BJ (cell line): ENCODE data around the gene PPIL6. TPM values are rescaled to one million over a fixed set of nuclear protein-coding genes. Genes with fewer than 3 reads are reported as not detected.

Experiments used
- CTCF ChIA-PET: fragments of 350-600 bp; formaldehyde crosslinking; extraction: SDS; loops from one replicate; lab custom pipeline; 2021; ENCODE audit warnings: antibody characterized with exemption, inconsistent platforms; lab: Yijun Ruan, JAX
- POLR2A ChIA-PET: fragments of 300-600 bp; sonication (Branson Sonifier 250); formaldehyde crosslinking; extraction: SDS; loops from one replicate; lab custom pipeline; 2021; ENCODE audit warnings: antibody characterized with exemption; lab: Charles Lee
- DNase-seq: peaks from one replicate; pipeline ENCODE4 v3.0.0-alpha.2; 2011; ENCODE audit warnings: low read depth
- H3K27me3 ChIP-seq: 2 replicates; pipeline ENCODE4 v1.6.0; 2011; ENCODE audit warnings: low read length; ENCODE audit not compliant: control insufficient read depth, insufficient read depth
- H3K36me3 ChIP-seq: 2 replicates; pipeline ENCODE4 v1.5.1; 2011; ENCODE audit warnings: low read length; ENCODE audit not compliant: control insufficient read depth, insufficient read depth
- H3K4me3 ChIP-seq: 2 replicates; pipeline ENCODE4 v1.5.1; 2011; ENCODE audit warnings: low read depth, mild to moderate bottlenecking, control low read depth, low read length
- polyA plus RNA-seq: library from polyadenylated mRNA; depleted of rRNA; stranded (reverse); fragments of >200 nt; gene quantifications from 2 replicates; pipeline ENCODE4 v1.2.3, GENCODE V29; 2011
- TF ChIP-seq, protein P1 (sequence below): IDR thresholded peaks from 2 replicates; pipeline ENCODE4 v1.5.1; 2011; ENCODE audit warnings: low read depth, mild to moderate bottlenecking, control low read depth, inconsistent platforms, low read length, moderate library complexity; ENCODE audit not compliant: insufficient read depth

Gene PPIL6
- polyA plus RNA-seq, 1 experiment: 0.48 TPM

DNA sequence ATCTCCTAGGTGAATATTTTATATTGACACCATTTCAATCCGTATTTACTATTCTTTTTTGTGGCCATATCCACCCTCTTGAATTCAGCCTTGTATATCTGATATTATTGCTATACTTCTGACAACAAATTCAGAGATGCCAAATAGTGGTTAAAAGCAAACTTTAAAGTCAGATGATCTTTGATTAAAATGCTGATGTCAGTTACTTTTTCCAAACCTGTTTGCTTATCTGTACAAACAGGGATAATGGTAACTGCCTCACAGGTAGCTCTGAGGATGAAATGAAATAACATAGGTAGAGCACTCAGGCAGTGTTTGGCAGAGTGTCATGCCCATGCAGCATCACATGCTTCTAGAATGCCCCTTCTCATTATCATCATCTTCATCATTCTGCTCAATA is 19.2 kb downstream of the PPIL6 start:
- no peak overlapping the region for H3K4me3 ChIP-seq
- H3K27me3 ChIP-seq: no peaks in the 10 kb centered on the region
- CTCF ChIA-PET: no interaction called here
- POLR2A ChIA-PET: no interaction called here
- DNase-seq: no peak
- H3K36me3 ChIP-seq: no peaks in the 10 kb centered on the region
- TF ChIP-seq, protein P1, sequence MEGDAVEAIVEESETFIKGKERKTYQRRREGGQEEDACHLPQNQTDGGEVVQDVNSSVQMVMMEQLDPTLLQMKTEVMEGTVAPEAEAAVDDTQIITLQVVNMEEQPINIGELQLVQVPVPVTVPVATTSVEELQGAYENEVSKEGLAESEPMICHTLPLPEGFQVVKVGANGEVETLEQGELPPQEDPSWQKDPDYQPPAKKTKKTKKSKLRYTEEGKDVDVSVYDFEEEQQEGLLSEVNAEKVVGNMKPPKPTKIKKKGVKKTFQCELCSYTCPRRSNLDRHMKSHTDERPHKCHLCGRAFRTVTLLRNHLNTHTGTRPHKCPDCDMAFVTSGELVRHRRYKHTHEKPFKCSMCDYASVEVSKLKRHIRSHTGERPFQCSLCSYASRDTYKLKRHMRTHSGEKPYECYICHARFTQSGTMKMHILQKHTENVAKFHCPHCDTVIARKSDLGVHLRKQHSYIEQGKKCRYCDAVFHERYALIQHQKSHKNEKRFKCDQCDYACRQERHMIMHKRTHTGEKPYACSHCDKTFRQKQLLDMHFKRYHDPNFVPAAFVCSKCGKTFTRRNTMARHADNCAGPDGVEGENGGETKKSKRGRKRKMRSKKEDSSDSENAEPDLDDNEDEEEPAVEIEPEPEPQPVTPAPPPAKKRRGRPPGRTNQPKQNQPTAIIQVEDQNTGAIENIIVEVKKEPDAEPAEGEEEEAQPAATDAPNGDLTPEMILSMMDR: no peak

DNA sequence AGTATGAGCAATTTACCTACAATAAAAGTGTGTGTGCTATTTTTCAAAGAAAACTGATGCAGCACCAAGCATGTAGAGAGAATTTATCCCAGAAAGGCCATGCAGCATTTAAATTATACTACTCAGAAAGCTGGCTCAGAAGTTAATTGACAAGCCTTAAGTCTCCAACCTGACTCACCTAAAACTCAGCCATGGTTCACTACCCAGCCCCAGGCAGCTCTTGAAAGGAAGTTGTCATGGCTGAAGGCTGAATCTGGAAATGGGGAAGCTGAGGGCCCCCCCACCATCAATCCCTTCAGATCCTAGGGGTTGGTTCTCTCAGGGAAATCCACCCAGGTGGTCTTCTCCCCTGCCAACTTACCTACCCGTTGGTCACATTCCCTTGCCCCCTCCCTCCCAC is 19.7 kb downstream of the PPIL6 start:
- no peak for DNase-seq
- H3K27me3 ChIP-seq: no peaks in the 10 kb centered on the region
- TF ChIP-seq, protein P1: no peak
- POLR2A ChIA-PET: no interaction called here
- CTCF ChIA-PET: interaction anchor here (0.6 kb wide), 1 partner anchor 69 kb away, joined by 3 read pairs; no protein-coding TSS in a partner anchor
- no peaks in the 10 kb centered on the region for H3K36me3 ChIP-seq
- no peak overlapping the region for H3K4me3 ChIP-seq

DNA sequence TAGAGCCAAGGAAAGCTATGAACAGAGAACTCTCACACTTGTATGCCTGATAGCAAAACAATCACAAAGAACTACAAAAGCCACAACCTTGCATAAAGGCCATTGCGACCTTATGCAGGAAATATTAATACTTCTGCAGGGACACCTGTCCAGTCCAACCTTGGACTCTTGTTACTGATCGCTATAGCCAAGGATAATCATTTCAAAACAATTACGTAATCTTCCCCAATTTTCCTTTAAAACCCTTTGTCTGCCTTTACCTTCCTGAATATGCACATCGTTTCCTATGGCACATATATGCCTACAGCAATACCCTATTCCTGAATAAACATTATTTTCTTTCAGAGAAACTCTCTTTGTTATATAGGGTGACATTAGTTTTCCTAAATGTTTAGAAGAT is 22.8 kb downstream of the PPIL6 start:
- POLR2A ChIA-PET: no interaction called here
- Histone ChIP-seq H3K27me3 (no peaks in the 10 kb centered on the region), H3K4me3 (no peak overlapping the region), H3K36me3 (no peaks in the 10 kb centered on the region)
- DNase-seq: no peak
- CTCF ChIA-PET: no interaction called here
- TF ChIP-seq, protein P1: no peak

DNA sequence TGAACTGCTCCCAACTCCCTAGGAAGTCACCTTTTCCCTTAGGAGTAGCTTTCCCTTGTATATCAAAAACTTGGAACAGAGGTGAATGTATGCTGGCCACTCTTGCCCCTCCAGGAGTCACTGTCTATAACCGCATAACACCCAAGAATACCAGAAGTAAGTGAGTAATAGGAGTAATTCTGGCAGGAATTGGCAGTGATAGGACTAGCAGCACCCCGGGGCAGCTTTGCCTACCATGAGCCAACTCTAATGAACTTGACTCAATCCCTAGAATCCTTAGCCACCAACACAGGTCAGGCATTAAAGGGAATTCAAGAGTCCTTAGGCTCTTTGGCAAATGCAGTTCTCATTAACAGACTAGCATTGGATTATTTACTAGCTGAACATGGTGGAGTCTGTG is 29.4 kb downstream of the PPIL6 start:
- DNase-seq: no peak
- POLR2A ChIA-PET: no interaction called here
- CTCF ChIA-PET: no interaction called here

DNA sequence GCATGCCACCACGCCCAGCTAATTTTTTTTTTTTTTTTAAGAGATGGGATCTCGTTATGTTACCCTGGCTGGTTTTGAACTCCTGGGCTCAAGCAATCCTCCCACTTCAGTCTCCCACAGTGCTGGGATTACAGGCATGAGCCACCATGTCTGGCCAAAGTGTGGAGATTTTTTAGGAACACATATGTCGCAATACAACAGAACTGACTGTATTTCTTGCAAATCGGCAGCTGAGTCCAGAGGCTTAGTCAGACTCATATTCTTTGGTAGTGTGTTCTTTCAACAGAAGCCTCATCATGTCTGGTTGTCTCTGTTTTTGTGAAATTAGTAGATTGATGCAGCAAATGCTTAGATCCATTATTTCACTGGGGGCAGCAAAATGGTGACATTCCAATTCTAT is 34.2 kb downstream of the PPIL6 start:
- ChIA-PET POLR2A (no interaction called here), CTCF (no interaction called here)
- 0 out of 2 replicates have a peak, but pooled peaks cover 7% of the 10 kb centered on the region for H3K27me3 ChIP-seq
- H3K4me3 ChIP-seq: no peak overlapping the region
- no peaks in the 10 kb centered on the region for H3K36me3 ChIP-seq
- no peak for DNase-seq
- TF ChIP-seq, protein P1: no peak

More for the DNA sequence above, 29.4 kb downstream of the PPIL6 start:
- Histone ChIP-seq H3K4me3 (no peak overlapping the region), H3K27me3 (peaks cover 6% of the 10 kb centered on the region; the same call in 1 of the 2 replicates), H3K36me3 (no peaks in the 10 kb centered on the region)
- TF ChIP-seq, protein P1: no peak
